Fibroblast of lung (primary cell): ENCODE data around the gene ATG10.

Experiments
- EZH2 ChIP-seq: IDR thresholded peaks from 2 replicates; pipeline ENCODE4 v1.5.1; 2012; ENCODE audit warnings: low read length, control low read depth, mild to moderate bottlenecking; ENCODE audit errors: missing control alignments
- TF ChIP-seq, protein P1 (sequence below), 2 donors: IDR thresholded peaks in 1 of 2; conservative IDR thresholded peaks in 1 of 2; 1 replicate in 1 of 2; 2 replicates in 1 of 2; pipeline ENCODE4 v1.5.1; 2011 to 2012; ENCODE audit warnings: low read length in 2 of 2, control low read depth in 1 of 2, inconsistent platforms in 1 of 2, low read depth in 1 of 2, mild to moderate bottlenecking in 1 of 2

DNA sequence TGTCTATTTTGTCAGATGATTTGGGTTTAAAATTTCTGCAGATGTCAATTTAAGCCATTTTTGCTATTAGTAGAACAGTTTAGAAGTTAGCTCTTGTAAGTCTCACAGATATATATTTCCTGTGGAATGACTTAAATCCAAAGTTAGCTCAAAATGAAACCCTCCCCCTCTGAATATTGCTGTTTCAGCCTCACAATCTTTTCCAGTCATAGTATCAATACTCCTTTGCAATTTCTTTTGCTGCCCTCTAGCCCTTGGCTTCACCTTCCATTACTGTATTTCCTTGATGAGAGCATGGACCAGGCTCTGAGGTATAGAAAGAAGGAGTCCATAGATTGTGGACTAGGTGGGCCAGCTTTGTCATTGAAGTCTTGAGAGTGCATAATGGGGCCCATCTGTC is 124.4 kb downstream of the ATG10 start:
- TF ChIP-seq, protein P1, sequence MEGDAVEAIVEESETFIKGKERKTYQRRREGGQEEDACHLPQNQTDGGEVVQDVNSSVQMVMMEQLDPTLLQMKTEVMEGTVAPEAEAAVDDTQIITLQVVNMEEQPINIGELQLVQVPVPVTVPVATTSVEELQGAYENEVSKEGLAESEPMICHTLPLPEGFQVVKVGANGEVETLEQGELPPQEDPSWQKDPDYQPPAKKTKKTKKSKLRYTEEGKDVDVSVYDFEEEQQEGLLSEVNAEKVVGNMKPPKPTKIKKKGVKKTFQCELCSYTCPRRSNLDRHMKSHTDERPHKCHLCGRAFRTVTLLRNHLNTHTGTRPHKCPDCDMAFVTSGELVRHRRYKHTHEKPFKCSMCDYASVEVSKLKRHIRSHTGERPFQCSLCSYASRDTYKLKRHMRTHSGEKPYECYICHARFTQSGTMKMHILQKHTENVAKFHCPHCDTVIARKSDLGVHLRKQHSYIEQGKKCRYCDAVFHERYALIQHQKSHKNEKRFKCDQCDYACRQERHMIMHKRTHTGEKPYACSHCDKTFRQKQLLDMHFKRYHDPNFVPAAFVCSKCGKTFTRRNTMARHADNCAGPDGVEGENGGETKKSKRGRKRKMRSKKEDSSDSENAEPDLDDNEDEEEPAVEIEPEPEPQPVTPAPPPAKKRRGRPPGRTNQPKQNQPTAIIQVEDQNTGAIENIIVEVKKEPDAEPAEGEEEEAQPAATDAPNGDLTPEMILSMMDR (conservative IDR thresholded peaks at IDR 0.05 in 1 of 2, IDR thresholded peaks at IDR 0.05 in 1 of 2; ENCODE audit: low read depth in 1 of 2, low read length in 2 of 2), result no peak
- TF ChIP-seq EZH2, result no peak
